GM19324 (cell line): ENCODE data around the gene ZCCHC4.

Source experiments
- ATAC-seq: cut with Tn5 transposase; IDR thresholded peaks from one replicate; pipeline ENCODE4 v1.9.1; 2021; ENCODE audit warnings: mild to moderate bottlenecking, moderate library complexity; ENCODE audit not compliant: unreplicated experiment, low FRiP score

Gene ZCCHC4

DNA sequence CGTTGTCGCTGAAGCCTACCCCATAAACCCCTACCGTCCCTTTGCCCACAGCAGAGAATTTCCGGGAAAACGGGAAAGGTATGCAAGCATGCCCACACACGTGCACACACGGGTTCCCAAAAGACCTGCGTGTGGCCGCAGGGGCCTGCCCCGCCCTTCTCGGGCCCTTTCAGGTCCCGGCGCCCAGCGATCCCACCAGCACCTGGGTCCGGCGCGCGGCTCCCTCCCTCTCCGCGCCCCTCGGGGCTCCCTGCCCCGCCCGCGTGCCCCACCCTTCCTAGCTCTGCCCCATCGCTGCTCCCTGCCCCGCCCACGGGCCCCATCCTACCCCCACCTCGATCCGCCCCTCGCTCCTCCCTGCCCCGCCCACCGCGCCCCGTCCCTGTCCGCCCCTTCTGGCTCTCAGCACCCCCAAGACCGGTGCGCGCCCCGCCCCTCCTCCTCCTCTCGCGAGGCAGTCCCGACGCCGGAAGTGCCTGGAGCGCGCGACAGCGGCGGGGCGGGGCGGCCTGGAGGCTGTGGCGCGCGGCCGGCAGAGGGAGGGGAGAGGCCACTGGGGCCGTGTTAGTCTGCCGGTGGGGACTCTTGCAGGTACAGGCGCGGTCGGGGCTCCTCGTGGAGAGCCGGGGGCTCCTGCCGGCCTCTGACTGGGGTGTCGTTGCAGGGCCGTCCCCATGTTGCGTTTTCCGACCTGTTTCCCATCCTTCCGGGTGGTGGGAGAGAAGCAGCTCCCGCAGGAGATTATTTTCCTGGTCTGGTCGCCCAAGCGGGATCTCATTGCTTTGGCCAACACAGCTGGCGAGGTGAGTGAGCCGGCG is 64.4 kb downstream of the ZCCHC4 start, which contains the start of gene ANAPC4:
Gene ANAPC4 (plus strand): TSS at position 510 of the 818 bp plus-strand sequence. CDS start 165 bp downstream, at position 675.
- peak; percentile 97 for ATAC-seq

GRCh38 chr4:25377572-25378436 is 65.2 kb downstream of the ZCCHC4 start:
- ATAC-seq = peak; percentile 16

DNA sequence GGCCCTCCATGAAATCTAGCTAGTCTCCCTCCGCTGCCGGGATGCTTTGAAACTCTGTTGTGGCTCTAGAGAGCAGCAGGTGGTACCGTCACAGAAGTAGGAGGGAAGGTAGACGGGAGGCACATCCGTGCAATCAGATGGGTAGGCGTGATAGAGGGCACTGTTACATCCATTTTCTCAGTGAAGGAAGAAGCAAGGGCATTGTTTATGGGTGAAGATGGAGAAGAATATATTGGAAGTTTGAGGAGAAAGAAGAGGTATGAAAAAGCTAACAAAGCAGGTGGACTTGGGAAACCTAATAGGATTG is 65.8 kb downstream of the ZCCHC4 start:
- ATAC-seq = no peak

- no peak for ATAC-seq
Observed at GRCh38 chr4:25379591-25379990, 67.0 kb downstream of the ZCCHC4 start.

- ATAC-seq = no peak
Observed at GRCh38 chr4:25383647-25384046, 71.1 kb downstream of the ZCCHC4 start.

GRCh38 chr4:25386926-25387325 is 74.4 kb downstream of the ZCCHC4 start:
- no peak for ATAC-seq

DNA sequence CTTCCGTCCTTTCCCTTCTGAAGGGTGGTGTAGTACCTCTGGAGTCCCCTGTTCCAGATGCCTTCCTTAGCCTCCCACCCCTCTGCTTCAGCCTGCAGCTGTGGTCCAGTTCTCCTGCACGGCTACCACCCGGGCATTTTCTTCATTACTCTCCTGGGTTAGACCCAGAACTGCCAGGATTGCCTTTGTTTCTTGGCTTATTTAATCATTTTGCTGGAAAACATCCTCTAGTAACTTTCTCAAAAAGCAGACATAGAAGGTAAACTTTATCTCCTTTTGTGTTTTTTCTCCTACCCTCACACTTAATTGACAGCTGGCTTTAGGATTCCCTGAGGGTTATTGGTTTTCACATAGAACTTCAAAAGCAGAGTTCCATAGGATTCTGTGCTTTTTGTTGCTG is 84.7 kb downstream of the ZCCHC4 start:
- ATAC-seq = no peak

DNA sequence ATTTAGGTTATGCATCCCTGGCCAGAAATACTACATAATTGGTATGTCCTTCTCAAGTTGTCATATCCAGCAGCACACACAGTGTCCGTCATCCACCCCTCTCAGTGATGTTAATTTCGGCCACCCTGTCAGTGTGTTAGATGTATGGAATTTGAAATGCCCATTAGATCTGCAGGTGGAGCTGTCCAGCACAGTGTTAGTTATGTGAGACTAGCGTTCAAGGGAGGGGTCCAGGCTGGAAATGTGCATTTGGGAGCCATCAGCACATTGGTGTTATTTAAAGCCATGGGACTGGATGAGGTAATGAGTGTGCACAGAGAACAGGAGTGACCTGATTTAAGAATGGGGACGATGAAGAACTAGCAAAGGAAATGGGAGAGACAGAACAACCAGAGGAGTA is 86.9 kb downstream of the ZCCHC4 start:
- no peak for ATAC-seq

DNA sequence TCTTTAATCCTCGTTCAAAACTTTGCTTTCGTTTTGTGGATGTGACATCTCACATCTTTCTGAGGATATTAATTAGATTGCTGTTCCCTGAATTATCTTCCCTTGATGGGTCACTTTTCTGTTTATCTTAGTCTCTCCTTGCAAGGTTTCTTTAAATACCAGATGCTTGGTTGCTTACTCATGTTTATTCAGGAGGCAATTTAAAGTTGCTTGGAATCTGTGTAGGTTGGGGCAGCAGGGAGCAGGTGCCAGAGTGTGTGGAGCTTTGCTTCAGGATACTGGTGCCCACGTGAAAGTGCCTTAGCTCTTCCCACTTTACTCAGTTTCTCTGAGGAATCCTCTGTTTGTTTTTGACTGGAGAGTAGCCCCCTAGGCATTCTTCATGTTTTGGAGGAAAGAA is 88.5 kb downstream of the ZCCHC4 start:
- no peak for ATAC-seq

GRCh38 chr4:25402521-25402920 is 89.9 kb downstream of the ZCCHC4 start:
- ATAC-seq = no peak

- ATAC-seq = no peak
Observed at GRCh38 chr4:25403699-25404098, 91.1 kb downstream of the ZCCHC4 start.

DNA sequence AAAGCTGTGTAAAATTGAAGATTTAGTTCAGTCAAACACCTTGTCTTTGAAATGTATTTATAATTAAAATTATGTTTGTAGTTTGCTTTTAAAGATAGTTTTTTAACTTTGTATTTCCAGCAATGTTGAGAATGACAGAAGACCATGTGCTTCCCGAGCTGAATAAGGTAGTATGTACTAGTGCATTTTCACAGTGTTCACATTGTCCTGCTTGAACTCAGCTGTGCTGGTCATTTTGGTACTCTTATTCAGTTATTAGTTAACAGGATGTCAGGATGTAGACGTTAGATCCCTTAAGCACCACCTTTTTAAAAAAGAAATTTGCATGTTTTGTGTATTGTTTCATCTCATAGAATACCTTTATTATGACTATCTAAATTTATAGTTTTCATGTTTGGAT is 92.9 kb downstream of the ZCCHC4 start:
- ATAC-seq = no peak

- no peak for ATAC-seq
Observed at GRCh38 chr4:25406081-25406692, 93.6 kb downstream of the ZCCHC4 start.

GRCh38 chr4:25410820-25411529 is 98.4 kb downstream of the ZCCHC4 start:
- no peak for ATAC-seq

DNA sequence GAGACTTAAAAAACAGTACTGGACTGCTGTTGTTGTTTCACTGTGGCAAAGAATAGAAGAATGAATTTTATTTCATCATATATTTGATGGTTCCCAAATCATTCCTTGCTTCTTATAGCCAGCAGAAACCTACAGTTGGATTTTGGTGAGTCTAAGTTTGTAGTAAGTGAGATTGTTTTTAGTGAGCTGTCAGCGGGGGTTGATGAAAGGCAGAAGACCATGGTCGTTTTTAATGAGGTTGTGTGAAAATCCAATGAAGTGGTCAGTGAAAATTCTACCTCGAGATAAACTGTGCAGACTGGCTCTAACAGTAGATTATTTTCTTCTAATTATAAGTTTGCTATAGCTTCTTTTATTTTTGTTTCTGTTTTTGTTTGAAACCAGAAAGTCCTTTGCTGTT is 100.7 kb downstream of the ZCCHC4 start:
- no peak for ATAC-seq

DNA sequence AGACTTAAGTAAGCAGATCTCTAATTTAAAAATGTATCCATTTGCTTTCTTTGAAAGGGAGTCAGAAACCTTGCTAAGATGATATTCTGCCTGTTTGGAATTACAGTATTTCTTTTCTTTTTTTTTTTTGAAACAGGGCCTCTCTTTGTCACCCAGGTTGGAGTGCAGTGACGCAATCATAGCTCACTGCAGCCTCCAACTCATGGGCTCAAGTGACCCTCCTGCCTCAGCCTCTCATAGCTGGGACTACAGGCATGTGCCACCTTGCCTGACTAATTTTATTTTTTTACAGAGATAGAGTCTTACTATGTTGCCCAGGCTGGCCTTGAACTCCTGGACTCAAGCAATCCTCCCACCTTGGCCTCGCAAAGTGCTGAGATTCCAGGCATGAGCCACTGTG is 104.4 kb downstream of the ZCCHC4 start:
- ATAC-seq = no peak
